NCI-H526 (cell line): ENCODE measurements around the gene PIERCE2.
"Not testable (repeated sequence)": the region's sequence is repeated elsewhere in the genome, so short reads cannot be mapped to it uniquely, and the experiment has no call there.

Experiments used
- DNase-seq, 2 experiments: peaks; one replicate each; lab custom pipeline; 2025; lab: John Stamatoyannopoulos, UW

The PIERCE2 gene

GRCh38 chr15:55408012-55408928 lies at the start of gene PIERCE2, which contains the start of gene CCPG1:
Gene PIERCE2 (plus strand): TSS chr15:55408495. CDS start chr15:55408769, 274 bp downstream.
Gene CCPG1 (minus strand): TSS chr15:55408359. CDS start chr15:55389424, 18,935 bp downstream.
- DNase-seq = peak; percentile 84 to 95

- no peak for DNase-seq
Measured at GRCh38 chr15:55360256-55360655, 48.0 kb upstream of the PIERCE2 start.

- DNase-seq = no peak
Measured at GRCh38 chr15:55361048-55361447, 47.2 kb upstream of the PIERCE2 start.

- DNase-seq = no peak
Measured at GRCh38 chr15:55362641-55363040, 45.7 kb upstream of the PIERCE2 start.

DNA sequence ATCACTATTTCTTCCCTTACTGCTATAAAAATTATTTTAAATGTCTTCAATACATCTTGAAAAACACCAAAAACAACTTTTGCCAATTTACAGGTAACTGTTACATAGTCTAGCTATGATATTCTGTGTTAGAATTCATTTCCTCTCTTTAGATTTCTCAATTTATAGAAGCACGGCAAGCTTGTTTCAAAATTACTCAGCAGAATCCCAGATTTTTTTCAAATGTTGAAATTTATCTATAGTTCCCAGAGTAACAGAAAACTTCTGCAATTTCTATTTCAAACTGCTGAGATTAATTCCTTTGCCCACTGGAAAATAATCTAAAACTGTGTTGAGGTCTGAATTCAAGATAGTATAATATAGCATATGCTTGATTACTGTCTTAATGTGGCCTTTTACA lies 41.3 kb upstream of the PIERCE2 start:
- DNase-seq = no peak

GRCh38 chr15:55372701-55373440 lies 35.4 kb upstream of the PIERCE2 start:
- no peak for DNase-seq

- no peak for DNase-seq
Measured at GRCh38 chr15:55379095-55379494, 29.2 kb upstream of the PIERCE2 start.

- DNase-seq = no peak
Measured at GRCh38 chr15:55381595-55381994, 26.7 kb upstream of the PIERCE2 start.

- no peak for DNase-seq
Measured at GRCh38 chr15:55383687-55384086, 24.6 kb upstream of the PIERCE2 start.

- DNase-seq = no peak
Measured at GRCh38 chr15:55387027-55387426, 21.3 kb upstream of the PIERCE2 start.

- DNase-seq = no peak
Measured at GRCh38 chr15:55389264-55389607, 19.1 kb upstream of the PIERCE2 start.

GRCh38 chr15:55394694-55395093 lies 13.6 kb upstream of the PIERCE2 start:
- no peak for DNase-seq

DNA sequence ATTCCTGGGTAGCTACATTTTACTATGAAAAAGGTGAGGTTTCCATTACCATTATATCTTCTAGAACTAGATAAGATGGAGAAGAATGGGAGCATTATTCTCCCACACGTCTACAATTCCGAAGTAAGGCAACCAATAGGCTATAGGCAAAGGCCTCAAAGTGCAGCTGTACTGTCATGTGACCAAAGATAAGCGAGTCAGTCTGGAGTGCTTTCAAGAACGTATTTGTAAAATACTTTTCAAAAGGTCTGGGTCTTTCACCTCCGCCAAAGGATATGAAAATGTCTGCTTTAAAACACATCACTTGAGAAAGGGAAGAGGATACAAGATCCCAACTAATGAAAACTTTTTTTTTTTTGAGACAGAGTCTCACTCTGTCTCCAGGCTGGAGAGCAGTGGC lies 10.1 kb upstream of the PIERCE2 start:
- no peak for DNase-seq

GRCh38 chr15:55400050-55400449 lies 8.2 kb upstream of the PIERCE2 start:
- DNase-seq = not testable (repeated sequence)

- no peak for DNase-seq
Measured at GRCh38 chr15:55401786-55402246, 6.5 kb upstream of the PIERCE2 start.

- DNase-seq = no peak
Measured at GRCh38 chr15:55402707-55403106, 5.6 kb upstream of the PIERCE2 start.

GRCh38 chr15:55403531-55403930 lies 4.8 kb upstream of the PIERCE2 start:
- DNase-seq = no peak

- peak; percentile 71 to 74 for DNase-seq
Measured at GRCh38 chr15:55407498-55408011, 740 bp upstream of the PIERCE2 start.

DNA sequence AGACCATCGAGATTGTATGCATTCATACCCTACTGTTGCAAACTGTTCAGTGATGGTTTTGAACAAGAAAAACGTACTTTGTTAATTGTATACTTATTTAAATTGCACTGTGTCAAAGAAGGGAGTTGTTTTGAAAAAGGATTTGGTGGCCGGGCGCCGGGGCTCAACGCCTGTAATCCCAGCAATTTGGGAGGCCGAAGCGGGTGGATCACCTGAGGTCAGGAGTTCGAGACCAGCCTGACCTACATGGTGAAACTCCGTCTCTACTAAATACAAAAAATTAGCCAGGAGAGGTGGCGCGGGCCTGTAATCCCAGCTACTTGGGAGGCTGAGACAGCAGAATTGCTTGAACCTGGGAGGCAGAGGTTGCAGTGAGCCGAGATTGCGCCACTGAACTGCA lies 681 bp downstream of the PIERCE2 start:
- DNase-seq = not testable (repeated sequence)

DNA sequence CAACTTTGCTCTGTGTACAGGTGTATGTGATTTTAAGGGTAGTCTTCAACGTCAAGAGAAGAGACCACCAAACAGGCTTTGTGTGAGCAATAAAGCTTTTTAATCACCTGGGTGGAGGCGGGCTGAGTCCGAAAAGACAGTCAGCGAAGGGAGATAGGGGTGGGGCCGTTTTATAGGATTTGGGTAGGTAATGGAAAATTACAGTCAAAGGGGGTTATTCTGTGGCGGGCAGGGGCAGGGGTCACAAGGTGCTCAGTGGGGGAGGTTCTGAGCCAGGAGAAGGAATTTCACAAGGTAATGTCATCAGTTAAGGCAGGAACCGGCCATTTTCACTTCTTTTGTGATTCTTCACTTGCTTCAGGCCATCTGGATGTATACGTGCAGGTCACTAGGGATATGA lies 9.4 kb downstream of the PIERCE2 start:
- DNase-seq = not testable (repeated sequence)

GRCh38 chr15:55420171-55420866 lies 12.0 kb downstream of the PIERCE2 start:
- no peak for DNase-seq

DNA sequence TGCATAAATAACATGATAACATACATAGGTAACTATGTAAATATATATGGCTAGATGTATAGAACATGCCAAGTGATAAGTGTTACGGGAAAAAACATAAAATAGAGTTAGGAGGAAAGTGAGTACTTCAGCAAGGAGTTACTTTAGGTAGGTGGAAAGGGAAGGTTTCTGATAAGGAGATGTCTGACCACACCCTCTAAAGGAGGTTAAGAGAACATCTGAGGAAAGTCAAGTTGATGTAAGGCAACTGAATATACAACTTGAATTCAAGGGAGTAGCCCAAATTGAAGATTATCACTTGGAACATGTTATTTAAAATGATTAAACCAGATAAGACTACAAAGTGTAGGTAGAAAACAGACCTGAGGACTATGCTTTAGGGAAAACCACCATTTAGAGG lies 13.8 kb downstream of the PIERCE2 start:
- no peak for DNase-seq
